ENCODE data around the gene CRYBA2.

DNA sequence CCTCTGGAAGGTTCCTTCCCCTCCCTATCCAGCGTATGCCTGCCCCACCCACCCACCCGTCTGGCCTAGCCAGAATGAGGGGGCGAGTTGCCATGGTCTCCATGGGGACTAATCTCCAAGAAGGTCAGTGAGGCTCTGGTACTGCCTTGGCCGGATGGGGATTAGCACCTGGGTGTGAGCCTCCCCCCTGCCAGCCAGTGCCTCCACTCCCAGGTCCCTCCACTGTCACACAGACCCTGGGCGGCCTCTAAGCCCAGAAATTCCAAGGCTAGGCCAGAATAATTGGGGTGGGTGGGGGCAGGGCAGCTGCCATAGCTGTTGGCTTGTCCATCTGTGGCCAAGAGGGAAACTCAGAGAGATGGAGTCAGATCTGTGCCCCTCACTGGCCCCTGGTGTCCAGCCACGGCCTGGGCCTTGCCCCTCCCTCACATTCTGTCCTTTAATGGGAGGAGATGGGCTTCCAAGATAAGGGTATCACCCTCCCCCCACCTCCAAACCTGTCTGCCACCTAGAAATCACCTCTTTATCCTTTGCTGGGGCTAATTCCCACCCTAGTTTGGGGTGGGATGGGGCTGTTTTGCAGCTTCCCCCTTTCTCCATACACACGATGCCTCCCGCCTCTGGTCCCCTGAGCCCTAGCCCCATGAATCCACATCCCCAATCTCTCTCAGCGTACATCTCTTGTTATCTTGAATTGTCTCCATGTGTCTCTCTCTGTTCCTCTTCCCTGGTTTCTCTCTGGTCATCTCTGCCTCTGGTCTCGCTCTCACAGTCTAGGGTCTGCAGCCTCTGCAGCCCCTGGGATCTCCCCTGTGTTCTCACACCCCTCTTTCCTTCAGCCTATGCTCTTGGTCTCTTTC, 6.0 kb upstream of the CRYBA2 start:
- TF ChIP-seq CTCF (IDR thresholded peaks at IDR 0.05) (no peak), MYC (IDR thresholded peaks at IDR 0.05; ENCODE audit: borderline replicate concordance, low read length) (no peak), CHD2 (IDR thresholded peaks at IDR 0.05; ENCODE audit: low read length, partially characterized antibody) (no peak), HOXA7 (CRISPR knock-in tag; IDR thresholded peaks at IDR 0.05) (no peak), RNF2 (IDR thresholded peaks at IDR 0.05; ENCODE audit: borderline replicate concordance, low read depth) (no peak), POLR2A (IDR thresholded peaks at IDR 0.05; ENCODE audit: low read length) (no peak), NFE2L2 (conservative IDR thresholded peaks at IDR 0.05; ENCODE audit: low read length) (no peak)
- TF ChIP-seq, protein P1, sequence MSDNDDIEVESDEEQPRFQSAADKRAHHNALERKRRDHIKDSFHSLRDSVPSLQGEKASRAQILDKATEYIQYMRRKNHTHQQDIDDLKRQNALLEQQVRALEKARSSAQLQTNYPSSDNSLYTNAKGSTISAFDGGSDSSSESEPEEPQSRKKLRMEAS (IDR thresholded peaks at IDR 0.05), result no peak

All from A549 (cell line).